HG02885 (cell line): ENCODE results near the gene EIF3L.

Experiments used
- ATAC-seq: cut with Tn5 transposase; IDR thresholded peaks from one replicate; pipeline ENCODE4 v1.9.1; 2021; ENCODE audit warnings: mild to moderate bottlenecking; ENCODE audit not compliant: unreplicated experiment, poor library complexity

EIF3L gene

DNA sequence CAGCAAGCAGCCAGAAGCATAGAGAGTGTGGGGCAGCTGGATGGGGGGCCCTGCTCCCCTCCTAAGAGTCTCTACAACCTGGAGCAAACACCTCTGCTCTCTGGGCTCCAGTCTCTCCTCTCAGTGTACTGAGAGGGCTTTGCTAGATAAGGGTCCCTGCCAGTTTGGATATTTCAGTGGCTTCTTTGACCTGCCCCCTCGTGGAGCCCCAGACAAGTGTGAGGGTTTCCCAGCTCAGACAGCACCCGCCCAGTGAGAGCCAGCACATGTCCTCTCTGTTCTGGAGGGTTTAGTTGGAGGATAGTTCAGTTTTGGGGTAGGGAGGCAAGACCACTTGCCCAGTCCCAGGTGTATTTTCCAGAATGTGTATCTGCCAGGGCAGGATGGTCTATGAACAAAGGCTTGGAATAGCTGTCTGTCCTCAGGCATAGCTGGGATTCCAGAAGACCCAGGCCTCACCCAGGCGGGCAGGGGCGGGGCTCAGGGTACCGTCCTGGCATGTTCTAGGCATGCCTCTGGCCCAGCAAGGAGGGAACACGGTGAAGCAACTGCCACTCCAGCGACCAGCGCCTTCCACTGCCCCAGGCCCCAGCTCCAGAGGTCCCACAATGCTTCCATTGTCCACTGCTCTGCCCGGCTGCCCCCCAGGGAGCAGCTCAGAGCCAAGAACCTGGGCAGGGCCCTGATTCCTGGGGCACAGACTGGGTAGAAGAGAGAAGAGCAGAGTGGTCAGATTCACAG lies 49.4 kb downstream of the EIF3L start:
- no peak for ATAC-seq

DNA sequence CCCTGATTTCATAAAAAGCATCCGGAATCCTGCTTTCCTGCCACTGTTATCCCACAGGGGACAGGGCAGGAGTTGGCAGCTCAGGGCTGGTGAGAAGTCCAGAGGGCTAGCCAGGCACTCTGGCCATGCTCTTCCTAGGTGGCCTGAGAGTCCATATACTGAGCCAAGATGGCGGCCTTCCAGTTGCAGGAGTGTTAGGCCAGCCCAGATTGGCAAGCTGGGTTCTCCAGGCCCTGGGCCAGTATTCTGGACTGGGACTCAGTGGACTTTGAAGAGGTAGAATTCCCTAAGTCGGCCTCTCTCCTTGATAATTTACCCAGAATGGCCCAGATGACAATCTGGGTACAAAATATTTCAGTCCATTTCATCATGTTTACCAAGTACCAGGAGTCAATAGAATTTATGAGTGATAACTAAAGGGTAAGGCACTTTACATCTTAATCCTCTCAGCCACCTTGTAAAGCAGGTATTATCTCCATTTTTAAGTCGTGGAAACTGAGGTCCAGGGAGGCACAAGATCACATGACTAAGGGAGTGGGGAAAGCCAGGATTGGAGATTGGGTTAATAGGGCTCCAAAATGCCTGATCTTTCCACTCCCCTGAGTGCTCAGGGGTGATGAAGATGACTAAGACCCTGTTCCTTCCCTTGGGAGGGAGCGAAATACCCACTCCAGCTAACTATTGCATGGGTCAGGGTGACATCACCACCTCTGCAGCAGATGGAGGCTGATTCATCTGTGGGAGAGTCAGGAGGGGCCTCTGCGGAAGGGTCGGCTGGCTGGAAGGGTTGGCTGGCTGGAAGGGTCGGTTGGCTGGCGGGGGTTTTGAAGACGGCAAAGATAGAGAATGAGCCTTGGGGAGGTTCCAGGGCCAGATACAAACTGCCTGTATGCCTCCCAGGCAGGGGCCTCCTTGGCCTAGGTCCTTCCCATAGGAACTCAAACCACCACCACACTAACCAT lies 55.6 kb downstream of the EIF3L start:
- no peak for ATAC-seq

DNA sequence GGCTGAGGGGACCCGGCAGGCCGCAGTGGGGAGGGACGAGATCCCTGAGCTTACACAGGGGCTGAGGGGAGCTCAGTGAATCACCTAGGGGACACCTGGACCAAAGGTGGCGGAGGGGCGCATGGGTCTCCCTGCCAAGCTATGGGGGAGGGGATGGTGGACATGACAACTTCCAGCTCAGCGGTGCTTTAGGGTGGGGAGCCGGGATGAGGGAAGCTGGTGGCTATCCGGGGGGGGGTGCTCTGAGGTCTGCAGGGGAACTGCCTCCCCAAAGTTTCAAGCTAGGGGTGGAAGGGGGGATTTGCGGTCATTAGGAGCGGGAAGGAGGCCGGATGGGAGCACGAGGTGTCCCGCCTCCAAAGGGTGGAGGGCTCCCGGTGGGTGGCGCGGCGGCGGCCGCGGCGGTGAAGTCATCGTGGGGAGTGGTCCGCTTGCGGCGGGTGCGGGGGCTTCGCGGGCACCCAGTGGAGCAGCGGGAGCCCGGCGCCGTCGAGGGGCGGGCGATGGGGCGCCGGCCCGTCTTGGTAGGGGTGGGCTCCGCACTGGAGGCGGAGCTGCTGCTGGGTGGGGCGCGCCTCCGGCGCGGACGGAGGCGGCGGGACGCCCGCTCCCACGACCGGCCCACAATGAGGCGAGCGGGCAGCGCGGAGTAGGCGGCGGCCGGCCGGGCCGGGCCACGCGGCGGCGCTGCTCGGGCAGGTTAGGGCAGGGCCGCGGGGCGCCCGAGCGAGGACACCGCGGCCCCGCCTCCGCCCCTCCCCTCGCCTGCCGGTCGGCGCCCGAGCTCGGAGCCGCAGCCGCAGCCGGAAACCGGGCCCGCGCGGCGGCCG lies 56.5 kb downstream of the EIF3L start, which contains the start of gene MICALL1:
MICALL1 (plus strand) TSS at position 764 of the 830 bp plus-strand sequence. CDS start 126 bp downstream, outside the sequence.
- ATAC-seq, result peak; percentile 84

DNA sequence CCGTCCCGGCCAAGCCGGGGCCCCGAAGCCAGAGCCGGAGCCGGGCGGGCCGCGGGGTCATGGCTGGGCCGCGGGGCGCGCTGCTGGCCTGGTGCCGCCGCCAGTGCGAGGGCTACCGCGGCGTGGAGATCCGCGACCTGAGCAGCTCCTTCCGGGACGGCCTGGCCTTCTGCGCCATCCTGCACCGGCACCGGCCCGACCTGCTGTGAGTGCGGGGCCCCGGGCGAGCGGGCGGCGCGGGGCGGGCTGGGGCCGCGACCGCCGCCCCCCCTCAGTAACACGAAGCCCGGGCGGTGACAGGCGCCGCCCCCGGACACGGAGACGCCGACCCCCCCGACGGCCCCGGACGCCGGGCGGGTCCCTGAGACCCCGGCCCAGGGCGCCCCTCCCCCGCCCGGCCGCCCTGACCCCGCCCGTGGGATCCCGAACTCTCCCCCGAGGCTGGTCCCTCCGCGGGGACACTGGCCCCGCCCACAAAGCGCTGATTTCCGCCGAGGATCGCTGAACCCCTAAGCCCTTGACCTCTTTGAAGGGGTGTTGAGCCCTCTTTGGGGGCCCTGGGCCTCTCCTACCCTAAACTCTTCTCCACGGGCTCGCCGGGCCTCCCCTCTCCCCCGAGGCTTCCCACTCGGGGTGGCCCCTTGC lies 57.3 kb downstream of the EIF3L start:
- peak; percentile 44 for ATAC-seq

DNA sequence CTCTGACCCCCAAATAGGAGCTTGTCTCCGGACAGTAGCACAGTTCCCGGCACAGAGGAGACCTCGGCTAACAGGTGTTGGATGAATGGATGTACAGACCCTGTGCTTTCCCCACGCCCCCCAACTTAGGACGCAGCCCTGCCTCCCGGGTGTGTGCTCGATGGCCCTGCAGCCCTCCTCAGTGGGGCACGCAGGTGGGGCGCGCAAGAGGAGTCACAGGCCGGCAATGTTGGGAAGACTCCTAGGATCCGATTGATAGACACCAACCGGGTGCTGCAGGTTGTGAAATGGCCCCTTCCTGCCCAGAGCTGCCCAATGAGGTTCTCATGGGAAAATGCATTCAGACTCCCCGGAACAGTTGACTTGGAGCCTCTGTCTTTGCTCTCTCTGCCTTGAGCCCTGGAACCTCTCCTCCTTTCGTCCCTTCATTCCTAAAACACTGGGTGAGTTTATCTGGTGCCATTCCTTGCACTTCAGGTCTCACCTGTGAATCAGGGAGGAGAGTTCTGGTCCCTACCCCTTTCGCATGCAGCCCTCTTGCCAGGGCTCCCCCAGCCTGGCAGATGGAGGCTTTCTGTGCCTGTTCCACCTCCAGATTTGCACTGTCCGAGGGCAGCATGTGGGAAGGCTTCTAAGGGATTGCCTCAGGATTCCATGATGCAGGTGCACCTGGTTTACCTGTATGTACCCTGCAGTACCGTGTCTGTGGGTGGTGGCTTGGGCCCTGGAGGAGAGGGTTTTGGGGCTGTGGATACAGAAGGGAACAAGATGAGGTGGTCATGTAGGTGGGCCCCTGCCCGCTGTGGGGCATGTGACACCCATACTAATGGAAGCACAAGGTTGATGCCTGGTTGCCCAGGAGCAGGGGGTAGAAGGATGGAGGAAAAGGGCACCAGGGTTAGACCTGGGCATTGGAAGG lies 58.1 kb downstream of the EIF3L start:
- no peak for ATAC-seq

DNA sequence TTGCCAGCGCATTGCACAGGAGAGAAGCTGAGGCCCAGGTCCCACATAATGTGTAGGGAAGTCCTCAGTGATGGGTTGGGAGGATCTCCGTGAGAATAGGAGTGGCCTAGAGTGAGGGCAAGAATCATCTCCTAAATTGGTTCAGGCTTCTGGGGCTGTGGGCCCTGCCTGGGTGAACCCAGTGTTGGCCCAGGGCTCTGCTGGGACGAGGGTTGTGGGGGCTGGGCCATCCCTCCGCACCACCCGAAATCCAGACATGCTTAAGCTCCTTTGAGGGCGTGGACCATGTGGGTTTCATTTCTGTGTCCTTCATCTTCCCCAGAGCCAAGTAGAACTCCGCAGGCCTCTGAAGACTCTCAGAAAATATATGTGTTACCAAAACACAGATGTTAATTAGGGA lies 60.5 kb downstream of the EIF3L start:
- ATAC-seq, result no peak

DNA sequence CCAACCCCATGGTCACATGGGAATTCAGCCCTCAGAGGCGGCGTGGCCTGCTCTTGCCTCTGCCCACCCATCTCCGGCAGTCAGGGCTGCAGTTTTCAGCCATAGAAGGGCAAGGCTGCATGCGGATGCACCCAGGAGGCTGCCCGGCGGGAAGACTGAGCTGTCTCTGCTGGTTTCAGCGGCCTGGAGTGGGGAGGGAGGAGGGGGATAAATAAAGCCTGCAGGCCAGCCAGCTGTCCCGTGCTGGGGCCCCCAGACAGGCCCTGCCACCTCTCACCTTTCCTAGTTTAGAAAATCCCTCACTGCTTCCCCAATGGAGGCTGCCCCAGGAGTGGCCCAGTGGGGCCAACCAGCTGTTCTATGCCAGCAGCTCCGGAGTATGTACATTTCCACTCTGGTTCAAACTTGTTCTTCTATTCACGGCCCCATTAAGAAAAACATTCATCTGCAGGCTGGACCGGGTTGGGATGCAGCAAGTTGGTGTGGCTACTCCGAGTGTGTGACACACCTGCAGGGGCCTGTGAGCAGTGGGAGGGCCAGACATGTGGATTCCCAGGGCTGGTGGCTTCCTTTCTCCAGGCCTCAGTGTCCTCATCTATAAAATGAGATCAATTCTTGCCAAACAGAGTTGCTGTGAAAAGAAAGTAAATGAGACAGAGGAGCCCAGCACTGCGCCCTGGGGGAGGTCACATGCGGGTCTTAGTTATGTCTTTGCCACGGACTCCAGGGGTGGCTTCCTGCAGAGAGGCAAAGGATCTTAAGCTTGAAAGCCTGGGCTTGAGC lies 61.9 kb downstream of the EIF3L start:
- ATAC-seq, result no peak

DNA sequence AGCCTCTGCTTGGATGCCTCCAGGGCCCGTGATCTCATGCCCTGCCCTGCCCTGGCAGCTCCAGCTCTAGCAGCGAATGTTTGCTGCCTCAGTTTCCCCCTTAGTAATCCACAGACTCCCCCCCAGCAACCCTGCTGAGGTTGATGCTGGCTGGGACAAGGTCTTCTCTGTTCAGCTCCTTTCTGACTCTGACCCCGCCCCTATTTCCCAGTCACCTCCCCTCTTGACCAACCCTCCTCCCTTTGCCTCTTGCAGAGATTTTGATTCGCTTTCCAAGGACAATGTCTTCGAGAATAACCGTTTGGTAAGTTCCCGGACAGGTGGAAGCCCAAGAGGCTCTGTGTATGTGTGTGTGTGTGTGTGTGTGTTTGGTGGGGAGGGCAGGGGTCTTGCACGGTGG lies 62.5 kb downstream of the EIF3L start:
- ATAC-seq, result no peak

DNA sequence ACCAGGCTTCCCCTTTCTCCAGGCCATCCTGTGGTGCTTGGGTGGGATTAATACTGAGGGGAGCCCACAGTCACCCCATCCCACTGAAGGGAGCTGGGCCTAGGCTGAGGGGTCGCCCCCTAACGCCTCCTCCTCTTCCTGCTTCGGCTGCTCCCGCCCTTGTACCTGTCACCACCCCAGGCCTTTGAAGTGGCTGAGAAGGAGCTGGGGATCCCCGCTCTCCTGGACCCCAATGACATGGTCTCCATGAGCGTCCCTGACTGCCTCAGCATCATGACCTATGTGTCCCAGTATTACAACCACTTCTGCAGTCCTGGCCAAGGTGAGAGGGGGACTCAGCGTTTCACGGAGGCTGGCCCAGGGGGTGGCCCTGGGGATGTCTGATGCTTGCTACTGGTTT lies 63.0 kb downstream of the EIF3L start:
- no peak for ATAC-seq

DNA sequence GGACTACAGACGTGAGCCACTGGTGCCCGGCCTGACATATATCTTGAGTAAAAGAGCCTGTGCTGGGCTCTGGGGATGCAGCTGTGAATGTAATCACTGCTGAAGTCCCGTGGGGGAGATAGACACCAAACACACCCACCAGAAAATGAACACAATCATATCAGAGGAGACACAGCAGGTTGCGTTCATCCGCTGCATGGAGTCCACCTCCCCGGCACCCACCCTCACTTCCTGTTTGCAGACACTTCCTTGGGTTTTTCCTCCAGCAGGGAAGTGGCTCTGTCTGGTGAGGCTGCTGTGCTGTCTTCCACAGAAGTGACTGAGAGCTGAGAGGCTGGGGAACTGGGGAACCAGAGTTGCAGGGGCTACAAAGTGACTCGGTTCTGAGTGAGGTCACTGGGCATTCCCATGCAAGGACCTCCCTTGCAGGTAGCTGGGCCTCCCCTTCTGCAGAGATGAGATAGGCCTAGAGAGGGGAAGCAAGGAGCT lies 64.1 kb downstream of the EIF3L start:
- ATAC-seq, result no peak

DNA sequence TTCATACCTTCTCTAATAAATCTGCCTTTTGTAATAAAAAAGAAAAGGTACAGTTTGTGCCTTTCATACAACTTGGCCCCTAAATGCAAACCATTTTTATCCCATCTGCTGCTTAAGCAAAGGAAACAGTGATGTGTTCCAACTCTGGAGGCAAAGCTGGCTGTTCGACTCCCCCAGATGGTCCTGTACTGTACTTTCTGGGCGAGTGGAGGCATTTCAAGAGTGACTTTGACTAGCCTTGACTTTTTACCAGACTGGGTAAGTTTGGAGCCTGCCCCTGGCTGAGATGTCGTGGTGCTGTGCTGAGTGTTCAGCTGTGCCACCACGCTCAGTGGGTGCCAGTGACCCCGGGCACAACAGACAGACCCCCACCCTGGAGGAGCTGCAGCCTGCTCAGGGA lies 67.1 kb downstream of the EIF3L start:
- no peak for ATAC-seq

DNA sequence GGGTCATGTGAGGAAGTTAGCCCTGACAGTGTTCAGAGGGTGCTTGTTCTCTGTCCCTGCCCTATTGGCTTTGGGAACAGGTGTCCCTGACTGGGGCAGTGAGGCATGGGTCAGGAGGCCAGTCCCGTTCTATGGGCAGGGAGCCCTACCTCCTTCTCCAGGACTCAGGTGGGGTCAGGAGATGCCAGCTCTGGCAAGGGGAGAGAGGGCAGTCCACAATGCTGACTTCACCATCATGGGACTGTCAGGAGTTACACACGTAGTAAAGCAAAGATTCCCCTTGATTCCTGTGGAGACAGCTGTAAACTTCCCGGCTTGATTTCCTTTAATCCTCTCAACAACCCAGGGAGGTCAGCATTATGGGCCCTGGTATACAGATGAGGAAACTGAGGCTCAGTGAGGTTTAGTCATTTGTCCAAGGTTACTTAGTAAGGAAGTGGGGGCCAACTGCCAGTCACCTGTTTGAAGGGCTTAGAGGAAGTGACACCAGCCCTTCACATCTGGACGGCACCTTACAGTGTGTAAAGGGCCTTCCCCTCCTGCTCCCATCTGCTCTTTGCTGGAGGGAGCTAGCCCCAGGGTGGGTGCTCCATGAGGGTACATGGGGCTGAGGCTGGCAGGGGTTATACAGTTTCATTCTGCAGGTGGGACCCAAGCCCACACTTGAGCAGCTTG lies 68.8 kb downstream of the EIF3L start:
- no peak for ATAC-seq

DNA sequence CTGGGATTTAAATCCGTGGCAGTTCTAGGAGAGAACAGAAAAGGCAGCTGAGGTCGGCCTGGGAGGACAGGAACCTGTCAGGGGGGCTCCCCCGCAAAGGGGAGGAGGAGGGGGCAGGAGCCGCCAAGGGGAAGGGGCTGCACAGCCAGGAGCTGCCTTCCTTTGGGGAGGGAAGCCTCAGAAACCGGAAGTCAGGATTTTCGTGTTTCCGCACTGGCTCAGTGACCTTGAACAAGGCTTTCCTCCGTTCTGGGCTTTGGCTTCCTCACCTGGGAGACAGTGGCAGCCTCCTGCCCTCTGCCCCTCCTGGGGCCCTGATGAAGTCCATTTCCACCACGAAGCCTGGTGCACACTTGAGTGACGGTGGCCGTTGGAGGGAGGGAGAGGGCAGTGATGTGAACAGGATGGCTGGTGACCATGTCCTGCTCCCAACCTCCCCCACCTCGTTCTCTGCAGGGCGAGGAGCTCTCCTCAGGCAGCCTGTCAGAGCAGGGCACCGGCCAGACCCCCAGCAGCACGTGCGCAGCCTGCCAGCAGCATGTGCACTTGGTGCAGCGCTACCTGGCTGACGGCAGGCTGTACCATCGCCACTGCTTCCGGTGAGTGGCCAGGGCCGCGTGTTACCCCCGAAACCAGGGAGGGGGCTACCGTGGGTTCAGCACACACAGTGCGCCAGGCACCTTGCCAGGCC lies 69.5 kb downstream of the EIF3L start:
- ATAC-seq, result no peak

DNA sequence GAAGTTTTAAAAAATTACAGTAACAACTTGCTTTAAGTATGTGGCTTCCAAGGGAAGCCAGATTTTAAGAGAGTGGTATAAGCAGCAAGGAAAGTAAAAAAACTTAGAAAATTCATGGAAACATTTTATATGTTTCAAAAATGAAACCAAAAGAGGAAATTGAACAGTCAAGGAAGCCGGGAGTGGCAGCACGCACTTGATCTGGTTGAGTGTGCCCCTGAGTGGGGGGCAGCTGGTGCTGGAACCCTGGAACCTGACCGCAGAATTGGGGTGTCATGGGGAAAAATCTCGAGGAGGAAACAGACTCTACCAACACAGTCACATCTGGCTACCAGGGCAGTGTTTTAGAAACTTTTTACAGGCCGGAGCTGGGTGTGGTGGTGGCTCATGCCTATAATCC lies 70.9 kb downstream of the EIF3L start:
- ATAC-seq, result no peak

DNA sequence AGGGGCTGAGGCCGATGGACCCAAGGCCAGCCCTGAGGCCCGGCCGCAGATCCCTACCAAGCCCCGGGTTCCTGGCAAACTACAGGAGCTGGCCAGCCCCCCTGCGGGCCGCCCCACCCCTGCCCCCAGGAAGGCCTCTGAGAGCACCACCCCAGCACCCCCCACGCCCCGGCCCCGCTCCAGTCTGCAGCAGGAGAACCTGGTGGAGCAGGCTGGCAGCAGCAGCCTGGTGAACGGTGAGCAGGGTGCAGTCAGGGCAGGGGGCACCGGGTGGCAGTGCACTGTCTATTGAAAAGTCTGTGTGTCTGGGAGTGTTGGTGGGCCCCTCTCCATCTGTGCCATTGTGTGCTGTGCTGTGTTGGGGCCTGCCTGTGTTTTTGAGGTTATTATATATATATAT lies 73.0 kb downstream of the EIF3L start:
- no peak for ATAC-seq

DNA sequence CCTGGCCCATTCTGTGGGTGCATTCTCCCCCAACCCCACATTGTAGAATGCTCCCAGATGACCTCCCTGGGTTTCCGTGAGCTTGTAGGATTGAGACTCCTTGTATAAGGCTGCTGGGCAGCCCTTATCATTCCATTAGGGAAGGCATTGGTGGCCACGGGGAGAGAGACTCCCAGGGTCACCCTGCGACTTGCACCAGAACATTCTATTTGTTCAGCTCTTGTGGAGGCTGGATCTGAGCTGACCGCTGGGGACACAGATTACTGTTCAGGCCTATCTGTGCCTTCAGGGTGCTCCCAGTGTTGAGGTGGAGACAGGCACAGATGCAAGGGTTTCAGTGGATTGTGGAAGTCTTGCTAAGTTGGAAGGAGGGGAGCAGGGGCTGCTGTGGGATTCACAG lies 74.7 kb downstream of the EIF3L start:
- ATAC-seq, result no peak
